BLaER1 (cell line): ENCODE data around the gene OXSR1.
"Not testable (repeated sequence)": the region's sequence is repeated elsewhere in the genome, so short reads cannot be mapped to it uniquely, and the experiment has no call there.

Experiments
- H3K27ac ChIP-seq: shearing (Covaris generic); formaldehyde crosslinking; 2 replicates; pipeline ENCODE4 v1.8.1; 2022
- H3K27me3 ChIP-seq: shearing (Covaris generic); formaldehyde crosslinking; 2 replicates; pipeline ENCODE4 v1.8.1; 2022
- H3K36me3 ChIP-seq: shearing (Covaris generic); formaldehyde crosslinking; 2 replicates; pipeline ENCODE4 v1.8.1; 2022
- H3K4me1 ChIP-seq: shearing (Covaris generic); formaldehyde crosslinking; 2 replicates; pipeline ENCODE4 v1.8.1; 2022
- H3K4me2 ChIP-seq: shearing (Covaris generic); formaldehyde crosslinking; 2 replicates; pipeline ENCODE4 v1.8.1; 2022
- H3K4me3 ChIP-seq: shearing (Covaris generic); formaldehyde crosslinking; 2 replicates; pipeline ENCODE4 v1.8.1; 2022
- H3K9ac ChIP-seq: shearing (Covaris generic); formaldehyde crosslinking; 2 replicates; pipeline ENCODE4 v1.8.1; 2022
- H3K9me3 ChIP-seq: shearing (Covaris generic); formaldehyde crosslinking; 2 replicates; pipeline ENCODE4 v1.8.1; 2022
- H4K20me1 ChIP-seq: shearing (Covaris generic); formaldehyde crosslinking; 2 replicates; pipeline ENCODE4 v1.8.1; 2022
- Cebpa-rat ChIP-seq: shearing (Covaris generic); IDR thresholded peaks from 2 replicates; pipeline ENCODE4 v1.8.1; 2022

Gene OXSR1

DNA sequence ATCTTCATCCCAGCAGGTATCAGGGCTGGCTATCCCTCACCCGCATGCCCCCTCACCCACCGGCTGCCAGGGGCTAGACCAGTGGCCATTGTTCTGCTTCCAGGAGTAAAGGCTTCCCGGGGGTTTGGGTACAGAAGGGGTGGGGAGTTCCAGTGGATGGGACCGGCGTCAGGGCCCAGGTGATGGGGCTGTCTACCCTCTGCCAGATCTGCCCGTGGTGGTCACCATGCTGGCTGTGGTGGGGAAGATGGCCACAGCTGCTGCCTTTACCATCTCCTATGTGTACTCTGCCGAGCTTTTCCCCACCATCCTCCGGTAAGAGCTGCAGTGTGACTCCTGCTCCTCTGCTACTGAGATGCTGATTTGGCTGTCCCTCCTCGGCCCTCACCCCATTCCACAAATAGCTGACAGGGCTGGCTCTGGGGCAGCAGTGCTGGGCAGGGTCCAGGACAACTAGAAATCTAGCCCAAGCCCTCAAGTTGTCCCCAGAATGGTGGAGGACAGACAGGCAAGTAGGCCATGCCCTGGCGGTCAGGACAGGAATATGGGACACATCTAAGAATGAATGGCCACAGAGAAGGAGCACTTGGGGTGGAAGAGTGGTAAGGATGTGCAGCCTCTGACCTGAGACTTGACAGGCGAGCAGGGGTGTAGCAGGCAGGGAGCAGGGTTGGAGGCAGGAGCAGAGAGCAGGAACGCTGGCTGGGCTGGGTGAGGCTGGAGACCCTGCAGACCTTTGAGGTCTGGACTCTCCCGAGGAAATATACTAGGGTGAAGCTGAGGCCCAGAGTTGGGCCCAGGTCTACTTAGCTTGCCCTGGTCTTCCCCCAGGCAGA lies 111.0 kb downstream of the OXSR1 start:
- no peak for TF ChIP-seq Cebpa-rat
- Histone ChIP-seq H3K9me3 (no peaks in the 10 kb centered on the region), H3K9ac (no peak overlapping the region), H4K20me1 (no peaks in the 10 kb centered on the region), H3K4me1 (peaks cover 21% of the 10 kb centered on the region), H3K27ac (no peak overlapping the region), H3K27me3 (no peaks in the 10 kb centered on the region), H3K4me3 (no peak overlapping the region), H3K4me2 (no peak overlapping the region), H3K36me3 (peaks cover 5% of the 10 kb centered on the region; the same call in 1 of the 2 replicates)

DNA sequence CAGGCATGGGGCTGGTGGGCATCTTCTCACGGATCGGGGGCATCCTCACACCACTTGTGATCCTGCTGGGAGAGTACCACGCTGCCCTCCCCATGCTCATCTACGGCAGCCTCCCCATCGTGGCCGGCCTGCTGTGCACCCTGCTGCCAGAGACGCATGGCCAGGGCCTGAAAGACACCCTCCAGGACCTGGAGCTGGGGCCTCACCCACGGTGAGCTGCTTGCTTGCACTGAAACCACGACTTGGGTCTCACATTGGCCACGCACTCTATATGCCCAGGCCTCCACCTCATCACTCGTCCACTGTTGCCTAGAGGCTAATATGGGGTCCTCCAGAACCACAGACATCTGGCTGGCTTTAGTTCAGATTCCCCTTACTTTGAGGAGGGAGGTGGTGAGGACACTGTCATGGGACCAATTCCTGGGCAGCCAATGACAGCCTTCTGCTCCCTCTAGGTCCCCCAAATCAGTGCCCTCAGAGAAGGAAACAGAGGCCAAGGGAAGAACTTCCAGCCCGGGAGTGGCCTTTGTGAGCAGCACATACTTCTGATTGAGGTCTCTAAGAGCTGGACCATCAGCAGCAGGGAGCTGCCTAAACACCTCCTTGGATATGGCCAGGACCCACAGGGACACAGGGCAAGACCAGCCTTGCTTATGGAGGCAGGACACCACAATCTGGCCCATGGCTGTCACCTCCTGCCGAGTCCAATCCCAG lies 111.7 kb downstream of the OXSR1 start:
- no peak for TF ChIP-seq Cebpa-rat
- H3K9ac ChIP-seq = no peak overlapping the region
- no peak overlapping the region for H3K4me3 ChIP-seq
- peaks cover 15% of the 10 kb centered on the region for H3K4me1 ChIP-seq
- H3K4me2 ChIP-seq = no peak overlapping the region
- no peaks in the 10 kb centered on the region for H3K27me3 ChIP-seq
- H3K27ac ChIP-seq = no peak overlapping the region
- no peaks in the 10 kb centered on the region for H3K9me3 ChIP-seq
- peaks cover 5% of the 10 kb centered on the region; the same call in 1 of the 2 replicates for H3K36me3 ChIP-seq
- H4K20me1 ChIP-seq = no peaks in the 10 kb centered on the region

DNA sequence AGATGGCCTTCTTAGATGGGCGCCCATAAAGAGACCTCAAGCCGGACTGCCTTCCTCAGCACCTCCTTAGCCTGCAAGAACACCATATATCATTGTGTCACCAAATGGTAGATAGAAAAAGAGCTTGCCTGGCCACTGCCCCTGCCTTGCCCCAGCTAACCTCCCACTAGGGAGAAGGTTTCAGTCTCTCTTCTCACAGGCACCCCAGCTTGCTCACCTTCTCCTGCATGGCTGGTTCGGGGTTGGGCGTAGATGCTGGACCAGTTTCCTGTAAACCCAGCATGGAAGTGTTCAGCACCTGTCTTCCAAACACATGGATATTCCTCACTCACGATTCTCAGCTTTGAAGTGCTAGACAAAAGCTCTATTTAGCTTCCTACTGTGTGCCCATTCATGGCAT lies 113.5 kb downstream of the OXSR1 start:
- TF ChIP-seq Cebpa-rat = no peak
- Histone ChIP-seq H3K36me3 (peaks cover 5% of the 10 kb centered on the region; the same call in 1 of the 2 replicates), H4K20me1 (no peaks in the 10 kb centered on the region), H3K9me3 (no peaks in the 10 kb centered on the region), H3K27me3 (no peaks in the 10 kb centered on the region), H3K27ac (no peak overlapping the region), H3K4me3 (no peak overlapping the region), H3K4me1 (no peaks in the 10 kb centered on the region), H3K9ac (no peak overlapping the region), H3K4me2 (no peak overlapping the region)

DNA sequence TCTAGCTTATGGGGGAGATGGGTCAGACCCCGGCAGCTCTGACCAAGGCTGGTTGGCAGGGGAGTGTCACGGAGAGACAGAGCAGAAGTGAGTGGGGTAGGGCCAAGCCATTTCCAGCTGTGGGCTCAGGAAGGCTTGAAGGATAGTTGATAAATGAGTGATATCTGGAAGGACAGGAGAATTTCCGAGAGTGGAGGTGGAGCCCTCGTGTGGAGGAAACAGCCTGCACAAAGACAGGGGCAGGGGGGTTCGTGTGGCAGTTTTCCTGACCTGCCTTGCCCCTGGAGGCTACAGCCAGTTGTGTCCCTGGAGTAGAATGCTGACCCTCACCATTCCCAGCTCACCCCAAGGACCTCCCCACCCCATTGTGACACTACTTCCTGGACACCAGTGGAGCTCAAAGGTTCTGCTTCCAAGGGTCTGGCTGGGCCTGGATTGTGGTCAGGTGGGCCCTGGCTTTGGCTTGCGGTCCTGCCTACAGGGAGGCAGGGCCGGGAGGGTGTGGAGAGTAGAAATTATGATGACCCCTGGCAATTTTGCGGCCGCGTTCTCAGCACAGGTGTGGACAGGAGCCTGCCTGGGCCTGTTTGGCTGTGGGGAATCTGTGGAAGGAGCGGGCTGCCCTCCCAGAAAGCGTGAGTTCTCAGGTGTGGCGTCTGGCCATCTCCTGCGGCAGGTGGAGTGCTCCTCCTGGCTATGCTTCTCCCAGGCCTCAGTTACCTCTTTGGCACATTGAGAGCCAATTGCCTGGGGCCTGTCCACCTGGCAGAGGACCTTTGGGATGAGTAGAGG lies 116.8 kb downstream of the OXSR1 start, which contains the start of gene SLC22A14:
SLC22A14 (plus strand) TSS at position 400 of the 792 bp plus-strand sequence. CDS start 23,733 bp downstream, outside the sequence.
- Histone ChIP-seq H3K4me1 (no peaks in the 10 kb centered on the region), H3K9me3 (peaks cover 7% of the 10 kb centered on the region; the same call in 1 of the 2 replicates), H3K4me3 (no peak within 1 kb of the TSS), H3K27me3 (no peaks in the 10 kb centered on the region), H3K36me3 (no peaks in the 10 kb centered on the region), H3K9ac (no peak within 1 kb of the TSS), H4K20me1 (no peaks in the 10 kb centered on the region), H3K4me2 (no peak within 1 kb of the TSS), H3K27ac (no peak within 1 kb of the TSS)
- TF ChIP-seq Cebpa-rat = no peak

DNA sequence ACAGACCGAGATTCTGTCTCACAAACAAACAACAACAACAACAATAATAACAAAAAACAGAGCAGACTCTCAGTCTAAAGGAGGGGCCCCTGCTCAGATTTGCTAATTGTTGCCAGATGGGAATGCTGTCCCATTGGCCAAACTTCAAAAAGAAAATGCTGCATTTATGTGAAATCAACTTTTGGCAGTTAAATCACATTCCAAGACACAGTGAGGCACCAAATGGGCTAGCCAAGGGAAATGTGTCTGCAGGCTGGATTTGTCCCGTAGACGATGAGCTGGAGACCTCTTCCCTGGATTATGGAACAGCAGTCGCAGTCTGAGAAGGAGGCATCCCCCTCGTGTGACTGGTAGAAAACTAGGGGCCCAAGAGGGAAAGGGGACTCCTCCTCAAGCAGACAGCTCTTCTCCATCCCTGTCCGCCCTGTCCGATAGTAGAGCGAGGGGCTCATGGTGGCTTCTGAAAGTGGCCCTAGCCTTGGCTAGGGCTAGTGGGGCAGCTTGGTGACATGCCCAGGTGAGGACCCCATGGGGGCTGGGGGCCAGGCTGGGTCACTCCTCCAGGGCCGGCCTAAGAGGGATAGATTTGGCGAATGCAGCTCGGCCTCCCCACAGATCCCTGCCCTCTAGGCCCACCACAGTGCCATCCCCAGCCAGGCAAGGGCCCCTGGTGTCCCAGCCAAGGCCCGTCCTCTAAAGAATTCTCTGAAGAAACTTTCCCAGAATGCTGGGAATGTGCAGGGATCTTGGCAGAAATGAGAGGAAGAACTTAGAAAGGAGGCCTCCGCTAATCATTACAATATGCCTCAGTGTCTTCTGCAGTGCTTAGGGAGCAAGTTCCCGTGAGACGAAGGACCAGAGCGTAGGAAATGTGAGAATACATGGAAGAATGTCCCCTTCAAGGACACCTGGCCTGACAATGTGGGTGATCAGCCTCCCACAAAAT lies 118.7 kb downstream of the OXSR1 start:
- H3K27me3 ChIP-seq = no peaks in the 10 kb centered on the region
- no peak overlapping the region for H3K4me3 ChIP-seq
- no peaks in the 10 kb centered on the region for H3K36me3 ChIP-seq
- no peak overlapping the region for H3K4me2 ChIP-seq
- H3K9ac ChIP-seq = no peak overlapping the region
- no peak overlapping the region for H3K27ac ChIP-seq
- TF ChIP-seq Cebpa-rat = no peak
- H3K9me3 ChIP-seq = peaks cover 7% of the 10 kb centered on the region
- no peaks in the 10 kb centered on the region for H3K4me1 ChIP-seq
- no peaks in the 10 kb centered on the region for H4K20me1 ChIP-seq

DNA sequence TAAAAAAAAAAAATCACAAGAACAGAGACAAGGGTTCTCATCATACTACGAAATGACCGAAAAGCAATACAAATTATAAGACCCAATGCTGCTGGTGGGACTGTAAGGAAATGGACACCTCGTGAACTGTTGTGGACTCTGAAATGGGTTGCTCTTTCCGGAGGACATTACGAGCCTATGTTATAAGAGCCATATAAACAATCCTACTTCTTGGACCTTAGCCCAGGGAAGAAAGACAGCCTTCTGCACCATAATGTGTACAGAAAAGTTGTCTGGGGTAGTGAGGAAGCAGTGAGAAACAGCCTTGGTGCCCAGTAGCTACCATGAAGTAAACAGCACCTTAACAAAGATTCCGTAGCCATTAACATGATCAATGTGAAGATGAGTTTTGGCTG lies 119.4 kb downstream of the OXSR1 start:
- no peaks in the 10 kb centered on the region for H4K20me1 ChIP-seq
- TF ChIP-seq Cebpa-rat = no peak
- H3K27ac ChIP-seq = no peak overlapping the region
- H3K4me3 ChIP-seq = no peak overlapping the region
- no peak overlapping the region for H3K9ac ChIP-seq
- H3K9me3 ChIP-seq = peaks cover 12% of the 10 kb centered on the region
- no peaks in the 10 kb centered on the region for H3K4me1 ChIP-seq
- H3K27me3 ChIP-seq = no peaks in the 10 kb centered on the region
- H3K4me2 ChIP-seq = no peak overlapping the region
- no peaks in the 10 kb centered on the region for H3K36me3 ChIP-seq

DNA sequence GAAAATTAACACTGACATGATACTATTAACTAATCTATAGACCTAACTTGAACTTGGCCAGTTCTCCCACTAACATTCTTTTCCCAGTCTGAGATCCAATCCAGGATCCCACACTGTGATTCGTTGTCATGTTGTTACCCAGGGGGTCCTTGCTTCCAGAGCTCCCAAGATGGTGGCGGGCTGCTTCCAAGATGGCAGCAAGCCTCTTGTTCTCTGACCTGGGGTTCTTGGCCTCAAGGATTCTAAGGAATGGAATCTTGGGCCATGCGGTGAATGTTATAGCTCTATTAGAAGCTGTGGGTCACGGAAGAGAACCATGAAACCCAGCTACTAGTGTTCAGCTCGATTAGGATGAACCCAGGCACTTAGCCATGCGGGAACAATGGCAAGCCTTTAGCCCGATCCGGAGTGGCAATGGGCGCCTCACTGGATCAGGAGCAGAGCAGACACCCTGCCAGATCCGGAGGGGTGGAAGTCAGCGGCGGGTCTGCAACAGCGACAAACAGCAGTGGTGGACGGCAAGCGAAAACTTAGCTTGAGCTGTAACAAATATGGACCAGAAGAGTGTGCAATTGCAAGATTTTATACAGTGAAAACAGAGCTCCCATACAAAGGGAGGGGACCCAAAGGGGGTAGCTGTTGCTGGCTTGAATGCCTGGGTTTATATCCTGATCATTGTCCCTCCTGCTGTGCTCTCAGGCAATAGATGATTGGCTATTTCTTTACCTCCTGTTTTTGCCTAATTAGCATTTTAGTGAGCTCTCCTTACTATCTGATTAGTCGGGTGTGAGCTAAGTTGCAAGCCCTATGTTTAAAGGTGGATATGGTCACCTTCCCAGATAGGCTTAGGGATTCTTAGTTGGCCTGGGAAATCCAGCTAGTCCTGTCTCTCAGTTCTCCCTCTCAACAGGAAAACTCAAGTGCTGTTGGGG lies 124.2 kb downstream of the OXSR1 start:
- not testable (repeated sequence) for H3K27ac ChIP-seq, H3K36me3 ChIP-seq, H3K4me3 ChIP-seq, H3K4me1 ChIP-seq, H3K4me2 ChIP-seq, H3K27me3 ChIP-seq, H4K20me1 ChIP-seq, H3K9ac ChIP-seq
- peaks cover 12% of the 10 kb centered on the region for H3K9me3 ChIP-seq

DNA sequence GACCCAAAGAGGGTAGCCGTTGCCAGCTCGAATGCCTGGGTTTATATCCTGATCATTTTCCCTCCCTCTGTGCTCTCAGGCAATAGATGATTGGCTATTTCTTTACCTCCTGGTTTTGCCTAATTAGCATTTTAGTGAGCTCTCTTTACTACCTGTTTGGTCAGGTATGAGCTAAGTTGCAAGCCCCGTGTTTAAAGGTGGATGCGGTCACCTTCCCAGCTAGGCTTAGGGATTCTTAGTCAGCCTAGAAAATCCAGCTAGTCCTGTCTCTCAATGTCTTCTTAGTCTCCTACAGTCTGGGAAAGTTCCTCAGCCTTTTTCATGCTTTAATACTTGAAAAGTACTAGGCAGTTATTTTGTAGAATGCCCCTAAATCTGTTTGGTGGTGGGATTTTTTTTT lies 131.7 kb downstream of the OXSR1 start:
- not testable (repeated sequence) for H4K20me1 ChIP-seq, H3K9ac ChIP-seq, H3K36me3 ChIP-seq, H3K4me3 ChIP-seq, H3K9me3 ChIP-seq, H3K4me2 ChIP-seq, H3K4me1 ChIP-seq, H3K27me3 ChIP-seq, H3K27ac ChIP-seq
